Panc1 (cell line): ENCODE results near the gene ACP4. TPM values are rescaled to one million over a fixed set of nuclear protein-coding genes. Genes with fewer than 3 reads are reported as not detected.
"Not testable (repeated sequence)": the region's sequence is repeated elsewhere in the genome, so short reads cannot be mapped to it uniquely, and the experiment has no call there.

Source experiments
- ATAC-seq: fragments of 200-7000 bp; cut with Tn5 transposase; 2 replicates; pipeline ENCODE4 v1.9.1; 2020; ENCODE audit warnings: mild to moderate bottlenecking, moderate library complexity
- BruUV-seq: library from RNA; stranded (reverse); fragments of 400-500 nt; replicated peaks from 2 replicates; lab custom pipeline; 2021; lab: Mats Ljungman, UMichigan
- CTCF ChIA-PET: fragments of 300-600 bp; sonication (Branson Sonifier 250); formaldehyde crosslinking; loops from one replicate; lab custom pipeline; 2022; ENCODE audit warnings: antibody characterized with exemption; lab: Charles Lee
- POLR2A ChIA-PET: fragments of 300-600 bp; sonication (Branson Sonifier 250); formaldehyde crosslinking; loops from one replicate; lab custom pipeline; 2022; ENCODE audit warnings: antibody characterized with exemption; lab: Charles Lee
- DNase-seq: peaks from one replicate; pipeline ENCODE4 v3.0.0-alpha.2; 2010; ENCODE audit warnings: low read depth, low spot score
- H3K27ac ChIP-seq: 2 replicates; pipeline ENCODE4 v1.5.1; 2011; ENCODE audit warnings: mild to moderate bottlenecking, low read length, inconsistent platforms
- H3K27me3 ChIP-seq: fragments of 200-500 bp; sonication (Bioruptor generic); 2 replicates; pipeline ENCODE4 v1.6.0; 2014; ENCODE audit warnings: low read length, inconsistent platforms; ENCODE audit not compliant: control insufficient read depth, insufficient read depth
- H3K36me3 ChIP-seq: fragments of 200-500 bp; sonication (Bioruptor generic); 2 replicates; pipeline ENCODE4 v1.5.1; 2014; ENCODE audit warnings: inconsistent platforms, mild to moderate bottlenecking, low read length, moderate library complexity; ENCODE audit not compliant: control insufficient read depth, insufficient read depth
- H3K4me1 ChIP-seq: 2 replicates; pipeline ENCODE4 v1.5.1; 2011; ENCODE audit warnings: inconsistent platforms, mild to moderate bottlenecking, low read length, moderate library complexity; ENCODE audit not compliant: control insufficient read depth, insufficient read depth
- H3K4me3 ChIP-seq, 2 experiments: 2 replicates each; pipeline ENCODE4 v1.5.1; 2011 to 2012; ENCODE audit warnings: low read depth in 2 of 2, low read length in 2 of 2, mild to moderate bottlenecking in 2 of 2, inconsistent platforms in 1 of 2, moderate library complexity in 1 of 2
- H3K9me3 ChIP-seq: fragments of 200-500 bp; sonication (Bioruptor generic); 2 replicates; pipeline ENCODE4 v1.5.1; 2014; ENCODE audit warnings: low read depth, mild to moderate bottlenecking, inconsistent platforms, low read length, moderate library complexity; ENCODE audit not compliant: control insufficient read depth, insufficient read depth
- POLR2AphosphoS5 ChIP-seq: IDR thresholded peaks from 2 replicates; pipeline ENCODE4 v1.6.1; 2012; ENCODE audit warnings: mild to moderate bottlenecking, low read depth, low read length, moderate library complexity
- SIN3A ChIP-seq: IDR thresholded peaks from 2 replicates; pipeline ENCODE4 v1.6.1; 2012; ENCODE audit warnings: low read depth, mild to moderate bottlenecking, low read length, moderate library complexity, borderline replicate concordance; ENCODE audit not compliant: insufficient read depth
- TCF7L2 ChIP-seq: IDR thresholded peaks from 2 replicates; pipeline ENCODE4 v1.6.1; 2011; ENCODE audit warnings: mild to moderate bottlenecking, low read depth, low read length, inconsistent platforms
- in situ Hi-C: cut with HindIII; loops from 2 replicates; pipeline ENCODE4 v1.10.0; 2016; ENCODE audit warnings: low sequenced_read_pairs, low pct_unique_long_range_greater_than_20kb
- intact Hi-C: fragments of 100-400 bp; cut with micrococcal nuclease; formaldehyde crosslinking; loops from one replicate; pipeline ENCODE4 v1.10.0; 2022; ENCODE audit not compliant: unreplicated experiment
- total RNA-seq: library from RNA; stranded (reverse); gene quantifications from one replicate; pipeline ENCODE4 v1.2.1, GENCODE V29; 2021; ENCODE audit not compliant: unreplicated experiment
- TF ChIP-seq, protein P1 (sequence below), 2 experiments: IDR thresholded peaks; 2 replicates each; pipeline ENCODE4 v1.6.1; 2011 to 2012; ENCODE audit warnings: low read depth in 2 of 2, control low read depth in 1 of 2, low read length in 1 of 2, mild to moderate bottlenecking in 1 of 2, moderate library complexity in 1 of 2; ENCODE audit not compliant: insufficient read depth in 1 of 2
- TF ChIP-seq, protein P2 (sequence below): fragments of 450-650 bp; IDR thresholded peaks from 2 replicates; pipeline ENCODE4 v1.5.1; 2017; ENCODE audit warnings: mild to moderate bottlenecking

ACP4 gene
- total RNA-seq, 1 experiment from 2014 or later: not detected

GRCh38 chr19:50753879-50754278 lies 36.3 kb upstream of the ACP4 start:
- Histone ChIP-seq H3K36me3 (no peaks in the 10 kb centered on the region), H3K4me3 (no peak overlapping the region), H3K9me3 (no peaks in the 10 kb centered on the region), H3K27me3 (no peaks in the 10 kb centered on the region), H3K4me1 (no peaks in the 10 kb centered on the region), H3K27ac (no peak overlapping the region)
- DNase-seq (no peak), ATAC-seq (no peak)
- intact Hi-C loops (no loop called here), in situ Hi-C loops (no loop called here)
- POLR2A ChIA-PET: no interaction called here
- CTCF ChIA-PET: interaction anchor here (0.7 kb wide), 1 partner anchor 50 kb away, joined by 7 read pairs; no protein-coding TSS in a partner anchor
- TF ChIP-seq SIN3A (no peak), POLR2AphosphoS5 (no peak), TCF7L2 (no peak)
- TF ChIP-seq, protein P1, sequence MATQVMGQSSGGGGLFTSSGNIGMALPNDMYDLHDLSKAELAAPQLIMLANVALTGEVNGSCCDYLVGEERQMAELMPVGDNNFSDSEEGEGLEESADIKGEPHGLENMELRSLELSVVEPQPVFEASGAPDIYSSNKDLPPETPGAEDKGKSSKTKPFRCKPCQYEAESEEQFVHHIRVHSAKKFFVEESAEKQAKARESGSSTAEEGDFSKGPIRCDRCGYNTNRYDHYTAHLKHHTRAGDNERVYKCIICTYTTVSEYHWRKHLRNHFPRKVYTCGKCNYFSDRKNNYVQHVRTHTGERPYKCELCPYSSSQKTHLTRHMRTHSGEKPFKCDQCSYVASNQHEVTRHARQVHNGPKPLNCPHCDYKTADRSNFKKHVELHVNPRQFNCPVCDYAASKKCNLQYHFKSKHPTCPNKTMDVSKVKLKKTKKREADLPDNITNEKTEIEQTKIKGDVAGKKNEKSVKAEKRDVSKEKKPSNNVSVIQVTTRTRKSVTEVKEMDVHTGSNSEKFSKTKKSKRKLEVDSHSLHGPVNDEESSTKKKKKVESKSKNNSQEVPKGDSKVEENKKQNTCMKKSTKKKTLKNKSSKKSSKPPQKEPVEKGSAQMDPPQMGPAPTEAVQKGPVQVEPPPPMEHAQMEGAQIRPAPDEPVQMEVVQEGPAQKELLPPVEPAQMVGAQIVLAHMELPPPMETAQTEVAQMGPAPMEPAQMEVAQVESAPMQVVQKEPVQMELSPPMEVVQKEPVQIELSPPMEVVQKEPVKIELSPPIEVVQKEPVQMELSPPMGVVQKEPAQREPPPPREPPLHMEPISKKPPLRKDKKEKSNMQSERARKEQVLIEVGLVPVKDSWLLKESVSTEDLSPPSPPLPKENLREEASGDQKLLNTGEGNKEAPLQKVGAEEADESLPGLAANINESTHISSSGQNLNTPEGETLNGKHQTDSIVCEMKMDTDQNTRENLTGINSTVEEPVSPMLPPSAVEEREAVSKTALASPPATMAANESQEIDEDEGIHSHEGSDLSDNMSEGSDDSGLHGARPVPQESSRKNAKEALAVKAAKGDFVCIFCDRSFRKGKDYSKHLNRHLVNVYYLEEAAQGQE (IDR thresholded peaks at IDR 0.05; ENCODE audit: insufficient read depth in 1 of 2, low read depth in 2 of 2, low read length in 1 of 2): no peak
- TF ChIP-seq, protein P2, sequence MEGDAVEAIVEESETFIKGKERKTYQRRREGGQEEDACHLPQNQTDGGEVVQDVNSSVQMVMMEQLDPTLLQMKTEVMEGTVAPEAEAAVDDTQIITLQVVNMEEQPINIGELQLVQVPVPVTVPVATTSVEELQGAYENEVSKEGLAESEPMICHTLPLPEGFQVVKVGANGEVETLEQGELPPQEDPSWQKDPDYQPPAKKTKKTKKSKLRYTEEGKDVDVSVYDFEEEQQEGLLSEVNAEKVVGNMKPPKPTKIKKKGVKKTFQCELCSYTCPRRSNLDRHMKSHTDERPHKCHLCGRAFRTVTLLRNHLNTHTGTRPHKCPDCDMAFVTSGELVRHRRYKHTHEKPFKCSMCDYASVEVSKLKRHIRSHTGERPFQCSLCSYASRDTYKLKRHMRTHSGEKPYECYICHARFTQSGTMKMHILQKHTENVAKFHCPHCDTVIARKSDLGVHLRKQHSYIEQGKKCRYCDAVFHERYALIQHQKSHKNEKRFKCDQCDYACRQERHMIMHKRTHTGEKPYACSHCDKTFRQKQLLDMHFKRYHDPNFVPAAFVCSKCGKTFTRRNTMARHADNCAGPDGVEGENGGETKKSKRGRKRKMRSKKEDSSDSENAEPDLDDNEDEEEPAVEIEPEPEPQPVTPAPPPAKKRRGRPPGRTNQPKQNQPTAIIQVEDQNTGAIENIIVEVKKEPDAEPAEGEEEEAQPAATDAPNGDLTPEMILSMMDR: no peak
- no TSS peak for BruUV-seq

- BruUV-seq, H3K4me3 ChIP-seq, in situ Hi-C loops, DNase-seq, H3K4me1 ChIP-seq, H3K27me3 ChIP-seq, ATAC-seq, CTCF ChIA-PET, POLR2A ChIA-PET, H3K36me3 ChIP-seq, H3K27ac ChIP-seq, H3K9me3 ChIP-seq, intact Hi-C loops: not testable (repeated sequence)
Observed at GRCh38 chr19:50756244-50756643, 34.0 kb upstream of the ACP4 start.

- ATAC-seq, intact Hi-C loops, H3K4me3 ChIP-seq, in situ Hi-C loops, DNase-seq, BruUV-seq, H3K27me3 ChIP-seq, H3K9me3 ChIP-seq, CTCF ChIA-PET, POLR2A ChIA-PET, H3K36me3 ChIP-seq, H3K27ac ChIP-seq, H3K4me1 ChIP-seq: not testable (repeated sequence)
Observed at GRCh38 chr19:50757624-50758023, 32.6 kb upstream of the ACP4 start.

GRCh38 chr19:50759076-50759475 lies 31.1 kb upstream of the ACP4 start:
- H3K27ac ChIP-seq, H3K4me1 ChIP-seq, CTCF ChIA-PET, H3K27me3 ChIP-seq, POLR2A ChIA-PET, BruUV-seq, H3K36me3 ChIP-seq, in situ Hi-C loops, H3K4me3 ChIP-seq, H3K9me3 ChIP-seq, ATAC-seq, DNase-seq, intact Hi-C loops: not testable (repeated sequence)
